CD4-positive, alpha-beta T cell treated with Interleukin-1 beta for 1 hour (primary cell): ENCODE results near the gene TNFAIP2.

ENCODE experiments used
- DNase-seq, 2 donors: peaks; one replicate each; pipeline ENCODE4 v3.0.0-alpha.2; 2020 to 2022

Gene TNFAIP2

GRCh38 chr14:103094406-103095209 lies 28.7 kb upstream of the TNFAIP2 start, which contains the start of gene EXOC3L4:
TSS of gene EXOC3L4 (plus strand) at chr14:103094725. CDS start at chr14:103100220, 5,495 bp downstream.
- no peak for DNase-seq

- no peak for DNase-seq
These were observed 28.0 kb upstream of the TNFAIP2 start for GRCh38 chr14:103095210-103095778.

GRCh38 chr14:103096387-103096786 lies 26.9 kb upstream of the TNFAIP2 start:
- no peak for DNase-seq

GRCh38 chr14:103097244-103097993 lies 25.8 kb upstream of the TNFAIP2 start:
- DNase-seq: no peak

- DNase-seq: no peak
These were observed 25.0 kb upstream of the TNFAIP2 start for GRCh38 chr14:103097994-103098957.

- DNase-seq: no peak
These were observed 24.1 kb upstream of the TNFAIP2 start for GRCh38 chr14:103099081-103099732.

- DNase-seq: no peak
These were observed 23.5 kb upstream of the TNFAIP2 start for GRCh38 chr14:103099733-103100280.

DNA sequence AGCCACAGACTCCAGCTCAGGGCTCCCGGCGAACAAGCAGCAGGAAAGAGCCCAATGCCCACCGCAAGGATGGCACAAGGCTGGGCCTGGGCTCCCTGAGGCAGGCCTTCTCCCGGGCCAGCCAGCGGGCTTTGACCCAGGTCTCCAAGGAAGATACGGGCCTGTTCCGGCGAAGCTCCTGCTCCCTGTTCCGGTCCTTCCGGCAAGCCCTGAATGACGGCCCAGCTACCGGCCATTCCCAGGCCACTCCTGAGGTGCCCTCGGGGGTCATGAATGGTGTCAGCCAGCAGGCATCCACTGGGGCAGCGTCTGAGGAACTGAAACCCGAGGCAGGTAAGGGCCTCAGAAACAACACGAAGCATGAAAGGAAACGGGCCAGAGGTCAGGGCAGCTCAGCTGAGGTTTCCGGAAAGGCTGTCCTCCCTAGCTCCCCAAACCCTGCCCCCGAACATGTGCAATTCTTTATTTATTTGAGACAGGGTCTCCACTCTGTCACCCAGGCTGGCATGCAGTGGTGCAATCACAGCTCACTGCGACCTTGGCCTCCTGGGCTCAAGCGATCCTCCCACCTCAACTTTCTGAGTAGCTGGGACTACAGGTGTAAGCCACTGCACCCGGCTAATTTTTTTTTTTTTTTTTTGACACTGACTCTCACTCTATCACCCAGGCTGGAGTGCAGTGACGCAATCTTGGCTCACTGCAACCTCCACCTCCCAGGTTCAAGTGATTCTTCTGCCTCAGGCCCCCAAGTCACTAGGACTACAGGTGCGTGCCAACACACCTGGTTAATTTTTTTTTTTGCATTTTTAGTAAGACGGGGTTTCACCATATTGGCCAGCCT lies 22.8 kb upstream of the TNFAIP2 start:
- no peak for DNase-seq

DNA sequence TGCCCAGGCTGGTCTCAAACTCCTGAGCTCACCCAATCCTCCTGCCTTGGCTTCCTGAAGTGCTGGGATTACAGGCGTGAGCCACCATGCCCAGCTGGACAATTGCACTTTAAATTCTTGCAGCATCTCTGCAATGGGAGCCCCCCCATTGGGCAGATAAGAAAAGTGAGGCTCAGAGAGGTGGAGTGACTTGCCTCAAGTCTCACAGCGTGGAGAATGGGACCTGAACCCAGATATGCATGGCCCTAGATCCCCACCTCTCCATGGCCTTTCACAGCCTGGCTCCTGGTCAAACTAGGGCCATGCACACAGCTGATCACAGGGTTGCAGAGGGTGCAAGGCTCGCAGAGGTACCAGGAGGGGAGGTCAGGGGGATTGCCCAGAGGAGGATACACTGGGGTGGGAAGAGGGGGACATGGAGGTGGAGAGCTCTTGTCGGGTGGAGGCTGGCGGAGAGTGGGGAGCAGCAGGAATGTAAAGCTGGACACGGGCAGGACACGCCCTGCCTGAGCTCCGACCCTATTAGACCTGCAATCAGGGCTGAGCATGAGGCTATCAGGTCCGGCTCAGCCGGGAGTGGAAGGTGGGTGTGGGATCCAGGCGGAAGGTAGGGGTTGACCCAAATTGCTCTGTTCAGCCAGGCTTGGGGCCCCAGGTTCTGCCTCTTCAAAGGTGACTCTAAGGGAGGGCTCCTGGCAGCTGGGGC lies 21.9 kb upstream of the TNFAIP2 start:
- no peak for DNase-seq

DNA sequence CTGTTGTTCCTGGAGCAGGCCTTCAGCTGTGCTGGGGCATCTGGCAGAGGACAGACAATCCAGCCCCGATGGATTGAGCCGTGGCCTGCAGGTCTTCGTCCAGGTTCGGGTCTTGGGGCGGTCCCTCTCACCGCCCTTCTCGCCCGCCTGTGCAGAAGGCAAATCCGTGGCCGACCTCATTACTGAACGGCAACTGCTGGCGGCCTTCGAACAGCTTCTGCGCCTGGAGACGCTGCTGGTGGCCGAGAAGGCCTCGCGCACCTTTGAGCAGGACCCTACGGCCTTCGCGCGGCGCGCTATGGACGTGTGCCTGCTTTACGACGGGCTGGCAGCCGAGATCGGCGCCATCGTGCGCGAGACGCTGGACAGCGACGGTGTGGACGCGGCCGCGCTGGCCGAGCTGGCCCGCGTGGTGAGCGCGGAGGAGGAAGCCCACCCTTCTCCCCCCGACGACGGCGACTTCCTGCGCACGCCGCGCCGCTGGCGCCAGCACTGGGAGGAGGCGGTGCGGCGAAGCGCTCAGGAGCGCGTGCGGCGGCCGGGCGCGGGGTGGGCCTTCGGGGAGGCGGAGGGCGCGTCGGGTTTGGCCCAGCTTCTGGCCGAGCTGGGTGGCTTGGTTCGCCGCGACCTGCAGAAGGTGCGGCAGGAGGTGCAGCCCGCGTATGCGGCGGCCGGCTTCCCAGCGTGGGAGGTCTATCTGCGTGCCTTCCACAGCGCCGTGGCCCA lies 21.1 kb upstream of the TNFAIP2 start:
- DNase-seq: no peak

- DNase-seq: no peak
These were observed 20.5 kb upstream of the TNFAIP2 start for GRCh38 chr14:103102689-103103260.

- DNase-seq: no peak
These were observed 19.5 kb upstream of the TNFAIP2 start for GRCh38 chr14:103103461-103104388.

DNA sequence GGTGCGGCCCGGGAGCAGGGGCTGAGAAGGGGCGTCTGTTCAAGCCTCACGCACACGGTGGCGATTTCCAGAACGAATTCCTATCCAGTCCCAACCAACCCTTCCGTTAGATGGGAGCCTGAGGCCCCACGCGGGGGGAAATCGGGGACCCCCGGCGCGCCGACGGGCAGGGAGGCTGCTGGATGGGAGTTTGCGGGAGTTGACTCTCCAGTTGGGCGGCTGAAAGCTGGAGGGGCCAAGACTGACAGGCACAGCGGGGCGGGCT lies 18.9 kb upstream of the TNFAIP2 start:
- no peak for DNase-seq

DNA sequence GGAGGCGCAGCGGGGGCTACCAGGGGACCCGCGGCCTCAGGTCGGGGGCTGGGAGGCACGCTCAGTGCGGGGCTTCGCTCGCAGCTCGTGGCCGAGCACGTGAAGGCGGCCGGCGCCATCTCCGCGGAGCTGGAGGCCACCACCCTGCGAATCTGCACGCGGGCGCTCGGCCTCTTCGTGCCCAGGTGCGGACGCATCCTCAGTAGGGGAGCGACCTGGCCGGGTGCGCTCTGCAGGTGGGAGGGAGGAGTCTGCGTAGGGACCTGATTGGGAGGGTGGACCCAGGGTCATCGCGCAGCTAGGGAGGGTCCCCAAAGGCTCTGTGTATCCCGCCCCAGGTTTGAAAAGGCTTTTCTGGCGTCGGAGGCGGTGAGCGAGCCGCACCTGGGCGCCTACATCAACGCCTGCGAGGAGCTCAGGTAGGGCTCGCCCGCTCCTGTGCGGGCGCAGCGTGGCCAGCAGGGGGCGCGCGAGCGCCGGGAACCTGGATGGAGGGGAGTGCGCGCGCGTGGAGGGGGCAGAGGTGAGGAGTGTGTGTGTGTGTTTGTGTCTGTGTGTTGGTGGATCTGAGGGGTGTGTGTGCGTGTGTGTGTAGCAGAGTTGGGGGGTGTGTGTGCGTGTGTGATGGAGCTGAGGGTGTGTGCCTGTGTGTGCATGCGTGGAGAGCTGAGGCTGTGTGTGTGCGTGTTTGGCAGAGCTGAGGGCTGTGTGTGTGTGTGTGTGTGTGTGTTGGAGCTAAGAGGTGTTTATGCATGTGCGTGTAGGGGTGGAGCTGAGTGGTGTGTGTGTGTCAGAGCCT lies 18.4 kb upstream of the TNFAIP2 start:
- DNase-seq: peak; percentile 69 to 71

GRCh38 chr14:103105580-103106150 lies 17.6 kb upstream of the TNFAIP2 start:
- DNase-seq: peak in 1 of 2 donors; percentile 16

GRCh38 chr14:103107455-103107854 lies 15.8 kb upstream of the TNFAIP2 start:
- DNase-seq: no peak
